ENCODE results near the gene CNOT10.
A peak's percentile ranks its signal among the peaks of the same experiment; 100 is the strongest.
"Not testable (repeated sequence)": the region's sequence is repeated elsewhere in the genome, so short reads cannot be mapped to it uniquely, and the experiment has no call there.

Gene CNOT10

GRCh38 chr3:32719335-32719734 is 34.3 kb downstream of the CNOT10 start:
- no peak overlapping the region for H3K4me3 ChIP-seq (ENCODE audit: low read depth, low read length)
- no peak for DNase-seq (ENCODE audit: low read depth)
- in situ Hi-C loops (cut with HindIII; ENCODE audit: low sequenced_read_pairs) = no loop called here
- no peak for TF ChIP-seq CTCF (IDR thresholded peaks at IDR 0.05; ENCODE audit: low read depth, low read length, missing control alignments)

GRCh38 chr3:32719931-32720330 is 34.9 kb downstream of the CNOT10 start:
- no peak for TF ChIP-seq CTCF (IDR thresholded peaks at IDR 0.05; ENCODE audit: low read depth, low read length, missing control alignments)
- H3K4me3 ChIP-seq (ENCODE audit: low read depth, low read length) = no peak overlapping the region
- no peak for DNase-seq (ENCODE audit: low read depth)
- in situ Hi-C loops (cut with HindIII; ENCODE audit: low sequenced_read_pairs) = no loop called here

- TF ChIP-seq CTCF (IDR thresholded peaks at IDR 0.05; ENCODE audit: low read depth, low read length, missing control alignments) = no peak
Measured at GRCh38 chr3:32725721-32726120, 40.7 kb downstream of the CNOT10 start.

GRCh38 chr3:32733631-32734229 is 48.7 kb downstream of the CNOT10 start:
- TF ChIP-seq CTCF (IDR thresholded peaks at IDR 0.05; ENCODE audit: low read depth, low read length, missing control alignments) = peak; percentile 54
- peak; percentile 22 for DNase-seq (ENCODE audit: low read depth)
- no peak overlapping the region for H3K4me3 ChIP-seq (ENCODE audit: low read depth, low read length)
- in situ Hi-C loops (cut with HindIII; ENCODE audit: low sequenced_read_pairs) = no loop called here

More at GRCh38 chr3:32725721-32726120, 40.7 kb downstream of the CNOT10 start:
- in situ Hi-C loops (cut with HindIII; ENCODE audit: low sequenced_read_pairs) = no loop called here
- H3K4me3 ChIP-seq (ENCODE audit: low read depth, low read length) = no peak overlapping the region
- DNase-seq (ENCODE audit: low read depth) = no peak

GRCh38 chr3:32734756-32735155 is 49.8 kb downstream of the CNOT10 start:
- no peak overlapping the region for H3K4me3 ChIP-seq (ENCODE audit: low read depth, low read length)
- TF ChIP-seq CTCF (IDR thresholded peaks at IDR 0.05; ENCODE audit: low read depth, low read length, missing control alignments) = no peak
- DNase-seq (ENCODE audit: low read depth) = no peak
- in situ Hi-C loops (cut with HindIII; ENCODE audit: low sequenced_read_pairs) = no loop called here

GRCh38 chr3:32743470-32743869 is 58.5 kb downstream of the CNOT10 start:
- in situ Hi-C loops (cut with HindIII; ENCODE audit: low sequenced_read_pairs); DNase-seq (ENCODE audit: low read depth); H3K4me3 ChIP-seq (ENCODE audit: low read depth, low read length): not testable (repeated sequence)

- in situ Hi-C loops (cut with HindIII; ENCODE audit: low sequenced_read_pairs) = no loop called here
- no peak overlapping the region for H3K4me3 ChIP-seq (ENCODE audit: low read depth, low read length)
- DNase-seq (ENCODE audit: low read depth) = no peak
- no peak for TF ChIP-seq CTCF (IDR thresholded peaks at IDR 0.05; ENCODE audit: low read depth, low read length, missing control alignments)
Measured at GRCh38 chr3:32743934-32744333, 58.9 kb downstream of the CNOT10 start.
